Measurements from ENCODE around the gene PHF1.

PHF1 gene

DNA sequence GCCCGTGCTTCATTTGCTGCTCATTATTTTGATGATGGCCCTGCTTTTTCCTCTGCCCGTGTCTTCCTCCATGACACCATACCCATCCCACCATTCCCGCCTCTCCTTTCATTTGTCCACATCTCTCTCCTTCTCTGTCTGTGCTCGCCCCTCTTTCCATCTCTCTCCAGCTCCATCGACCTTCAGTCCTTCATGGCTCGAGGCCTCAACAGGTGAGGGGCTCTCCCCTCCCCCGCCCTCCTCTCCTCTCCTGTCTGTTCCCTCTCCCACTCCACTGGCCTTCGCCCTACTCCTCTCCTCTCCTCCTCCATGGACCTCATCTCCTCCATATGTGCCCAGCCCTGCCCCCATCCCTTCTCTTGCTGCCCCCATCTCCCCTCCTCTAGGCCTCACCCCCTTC, 31.5 kb downstream of the PHF1 start:
- no peaks in the 10 kb centered on the region for H3K27me3 ChIP-seq (ENCODE audit: low read depth, low read length)
- H2AFZ ChIP-seq (ENCODE audit: low read depth, low read length), result no peak overlapping the region
- no peak overlapping the region for H3K9ac ChIP-seq (ENCODE audit: low read length)
- no peaks in the 10 kb centered on the region for H3K36me3 ChIP-seq (replicated peaks; ENCODE audit: low read depth, low read length)
- no peaks in the 10 kb centered on the region for H3K79me2 ChIP-seq (ENCODE audit: low read length)
- no peak overlapping the region for H3K4me2 ChIP-seq (ENCODE audit: low read length)
- H3K27ac ChIP-seq (ENCODE audit: low read length), result no peak overlapping the region
- TF ChIP-seq EZH2phosphoT487 (IDR thresholded peaks at IDR 0.05; ENCODE audit: low read depth), result no peak
- TF ChIP-seq, protein P1, sequence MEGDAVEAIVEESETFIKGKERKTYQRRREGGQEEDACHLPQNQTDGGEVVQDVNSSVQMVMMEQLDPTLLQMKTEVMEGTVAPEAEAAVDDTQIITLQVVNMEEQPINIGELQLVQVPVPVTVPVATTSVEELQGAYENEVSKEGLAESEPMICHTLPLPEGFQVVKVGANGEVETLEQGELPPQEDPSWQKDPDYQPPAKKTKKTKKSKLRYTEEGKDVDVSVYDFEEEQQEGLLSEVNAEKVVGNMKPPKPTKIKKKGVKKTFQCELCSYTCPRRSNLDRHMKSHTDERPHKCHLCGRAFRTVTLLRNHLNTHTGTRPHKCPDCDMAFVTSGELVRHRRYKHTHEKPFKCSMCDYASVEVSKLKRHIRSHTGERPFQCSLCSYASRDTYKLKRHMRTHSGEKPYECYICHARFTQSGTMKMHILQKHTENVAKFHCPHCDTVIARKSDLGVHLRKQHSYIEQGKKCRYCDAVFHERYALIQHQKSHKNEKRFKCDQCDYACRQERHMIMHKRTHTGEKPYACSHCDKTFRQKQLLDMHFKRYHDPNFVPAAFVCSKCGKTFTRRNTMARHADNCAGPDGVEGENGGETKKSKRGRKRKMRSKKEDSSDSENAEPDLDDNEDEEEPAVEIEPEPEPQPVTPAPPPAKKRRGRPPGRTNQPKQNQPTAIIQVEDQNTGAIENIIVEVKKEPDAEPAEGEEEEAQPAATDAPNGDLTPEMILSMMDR (IDR thresholded peaks at IDR 0.05; ENCODE audit: low read depth, low read length), result no peak
- H3K4me1 ChIP-seq (ENCODE audit: low read length), result no peaks in the 10 kb centered on the region
- H4K20me1 ChIP-seq (ENCODE audit: insufficient read depth, low read length), result no peaks in the 10 kb centered on the region
- H3K9me3 ChIP-seq (ENCODE audit: insufficient read depth, low read length), result no peaks in the 10 kb centered on the region
- H3K4me3 ChIP-seq (ENCODE audit: low read length), result no peak overlapping the region

DNA sequence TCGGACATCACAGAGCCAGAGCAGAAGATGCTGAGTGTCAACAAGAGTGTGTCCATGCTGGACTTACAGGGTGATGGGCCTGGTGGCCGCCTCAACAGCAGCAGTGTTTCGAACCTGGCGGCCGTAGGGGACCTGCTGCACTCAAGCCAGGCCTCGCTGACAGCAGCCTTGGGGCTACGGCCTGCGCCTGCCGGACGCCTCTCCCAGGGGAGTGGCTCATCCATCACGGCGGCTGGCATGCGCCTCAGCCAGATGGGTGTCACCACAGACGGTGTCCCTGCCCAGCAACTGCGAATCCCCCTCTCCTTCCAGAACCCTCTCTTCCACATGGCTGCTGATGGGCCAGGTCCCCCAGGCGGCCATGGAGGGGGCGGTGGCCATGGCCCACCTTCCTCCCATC, 32.2 kb downstream of the PHF1 start:
- Histone ChIP-seq H3K9me3 (ENCODE audit: insufficient read depth, low read length) (no peaks in the 10 kb centered on the region), H4K20me1 (ENCODE audit: insufficient read depth, low read length) (no peaks in the 10 kb centered on the region), H3K27ac (ENCODE audit: low read length) (no peak overlapping the region), H3K4me2 (ENCODE audit: low read length) (no peak overlapping the region), H3K9ac (ENCODE audit: low read length) (no peak overlapping the region), H3K4me3 (ENCODE audit: low read length) (no peak overlapping the region), H2AFZ (ENCODE audit: low read depth, low read length) (no peak overlapping the region), H3K36me3 (replicated peaks; ENCODE audit: low read depth, low read length) (no peaks in the 10 kb centered on the region), H3K27me3 (ENCODE audit: low read depth, low read length) (no peaks in the 10 kb centered on the region), H3K79me2 (ENCODE audit: low read length) (no peaks in the 10 kb centered on the region), H3K4me1 (ENCODE audit: low read length) (no peaks in the 10 kb centered on the region)
- TF ChIP-seq, protein P1 (IDR thresholded peaks at IDR 0.05; ENCODE audit: low read depth, low read length), result no peak
- TF ChIP-seq EZH2phosphoT487 (IDR thresholded peaks at IDR 0.05; ENCODE audit: low read depth), result no peak

DNA sequence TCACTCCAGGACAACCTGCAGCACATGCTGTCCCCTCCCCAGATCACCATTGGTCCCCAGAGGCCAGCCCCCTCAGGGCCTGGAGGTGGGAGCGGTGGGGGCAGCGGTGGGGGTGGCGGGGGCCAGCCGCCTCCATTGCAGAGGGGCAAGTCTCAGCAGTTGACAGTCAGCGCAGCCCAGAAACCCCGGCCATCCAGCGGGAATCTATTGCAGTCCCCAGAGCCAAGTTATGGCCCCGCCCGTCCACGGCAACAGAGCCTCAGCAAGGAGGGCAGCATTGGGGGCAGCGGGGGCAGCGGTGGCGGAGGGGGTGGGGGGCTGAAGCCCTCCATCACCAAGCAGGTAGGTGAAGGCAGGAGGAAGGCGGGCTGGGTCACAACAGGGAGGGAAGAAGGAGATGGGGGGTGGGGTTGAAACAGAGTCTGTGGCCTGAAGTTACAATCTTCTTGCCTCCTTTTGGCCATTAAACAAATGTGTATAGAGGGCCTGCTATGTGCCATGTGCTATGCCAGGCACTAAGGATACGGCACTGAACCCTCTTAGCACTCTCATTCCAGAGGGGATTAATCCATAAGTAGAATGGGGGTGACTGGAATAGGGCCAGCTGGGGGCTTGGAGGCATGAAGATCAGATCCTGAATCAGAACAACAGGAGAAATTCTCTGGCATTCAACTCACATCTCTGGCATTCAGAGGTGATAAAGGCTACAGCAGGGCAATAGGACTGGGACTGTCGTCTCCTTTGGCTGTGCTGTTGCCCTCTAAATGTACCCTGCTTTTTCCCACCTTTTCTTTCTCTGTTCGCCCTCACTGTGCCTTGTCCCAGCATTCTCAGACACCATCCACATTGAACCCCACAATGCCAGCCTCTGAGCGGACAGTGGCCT, 33.0 kb downstream of the PHF1 start:
- Histone ChIP-seq H2AFZ (ENCODE audit: low read depth, low read length) (no peak overlapping the region), H3K27ac (ENCODE audit: low read length) (no peak overlapping the region), H3K9me3 (ENCODE audit: insufficient read depth, low read length) (no peaks in the 10 kb centered on the region), H3K4me2 (ENCODE audit: low read length) (no peak overlapping the region), H3K27me3 (ENCODE audit: low read depth, low read length) (no peaks in the 10 kb centered on the region), H3K9ac (ENCODE audit: low read length) (no peak overlapping the region), H4K20me1 (ENCODE audit: insufficient read depth, low read length) (no peaks in the 10 kb centered on the region), H3K4me1 (ENCODE audit: low read length) (no peaks in the 10 kb centered on the region), H3K36me3 (replicated peaks; ENCODE audit: low read depth, low read length) (no peaks in the 10 kb centered on the region), H3K4me3 (ENCODE audit: low read length) (no peak overlapping the region), H3K79me2 (ENCODE audit: low read length) (no peaks in the 10 kb centered on the region)
- no peak for TF ChIP-seq EZH2phosphoT487 (IDR thresholded peaks at IDR 0.05; ENCODE audit: low read depth)
- TF ChIP-seq, protein P1 (IDR thresholded peaks at IDR 0.05; ENCODE audit: low read depth, low read length), result no peak

DNA sequence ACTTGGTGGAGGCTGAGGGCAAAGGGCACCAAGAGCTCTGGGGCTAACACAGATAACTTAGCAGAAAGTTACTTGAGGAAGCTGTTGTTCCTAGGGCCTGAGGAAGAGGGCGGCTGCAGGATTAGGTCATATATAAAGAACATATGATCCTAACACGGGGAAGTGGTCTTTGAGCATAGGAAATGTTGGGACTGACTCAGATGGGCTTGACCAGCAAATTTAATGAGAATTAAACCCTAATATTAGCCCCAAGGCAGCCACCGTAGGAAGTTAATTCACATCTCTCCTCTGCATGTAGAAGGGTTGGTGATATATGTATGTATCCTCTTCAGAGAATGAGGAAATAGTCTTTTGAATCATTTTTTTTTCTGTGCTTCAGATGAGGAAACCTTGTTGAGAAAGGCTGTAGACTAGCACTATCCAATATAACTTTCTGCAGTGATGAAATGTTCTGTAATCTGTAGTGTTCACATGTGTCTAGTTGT, 34.3 kb downstream of the PHF1 start:
- H3K4me1 ChIP-seq (ENCODE audit: low read length), result no peaks in the 10 kb centered on the region
- no peaks in the 10 kb centered on the region for H4K20me1 ChIP-seq (ENCODE audit: insufficient read depth, low read length)
- H3K27ac ChIP-seq (ENCODE audit: low read length), result no peak overlapping the region
- TF ChIP-seq, protein P1 (IDR thresholded peaks at IDR 0.05; ENCODE audit: low read depth, low read length), result no peak
- no peak for TF ChIP-seq EZH2phosphoT487 (IDR thresholded peaks at IDR 0.05; ENCODE audit: low read depth)
- H3K9me3 ChIP-seq (ENCODE audit: insufficient read depth, low read length), result no peaks in the 10 kb centered on the region
- H3K4me3 ChIP-seq (ENCODE audit: low read length), result no peak overlapping the region
- no peaks in the 10 kb centered on the region for H3K27me3 ChIP-seq (ENCODE audit: low read depth, low read length)
- no peak overlapping the region for H3K9ac ChIP-seq (ENCODE audit: low read length)
- no peaks in the 10 kb centered on the region for H3K36me3 ChIP-seq (replicated peaks; ENCODE audit: low read depth, low read length)
- no peak overlapping the region for H3K4me2 ChIP-seq (ENCODE audit: low read length)
- no peak overlapping the region for H2AFZ ChIP-seq (ENCODE audit: low read depth, low read length)
- no peaks in the 10 kb centered on the region for H3K79me2 ChIP-seq (ENCODE audit: low read length)

Measured in OCI-LY3 (cell line).